Islet precursor cell (in vitro differentiated cells): ENCODE data around the gene COL8A1.
"Not testable (repeated sequence)": the region's sequence is repeated elsewhere in the genome, so short reads cannot be mapped to it uniquely, and the experiment has no call there.

ENCODE experiments used
- DNase-seq: peaks from one replicate; pipeline ENCODE4 v3.0.0-alpha.2; 2018

COL8A1 gene

GRCh38 chr3:99638167-99638948 is at the start of gene COL8A1:
TSS of gene COL8A1 (plus strand) at chr3:99638594. CDS start at chr3:99790683, 152,089 bp downstream.
- peak; percentile 94 for DNase-seq

- not testable (repeated sequence) for DNase-seq
These were observed 49.2 kb upstream of the COL8A1 start for GRCh38 chr3:99589168-99589567.

- DNase-seq = no peak
These were observed 38.5 kb upstream of the COL8A1 start for GRCh38 chr3:99599894-99600293.

DNA sequence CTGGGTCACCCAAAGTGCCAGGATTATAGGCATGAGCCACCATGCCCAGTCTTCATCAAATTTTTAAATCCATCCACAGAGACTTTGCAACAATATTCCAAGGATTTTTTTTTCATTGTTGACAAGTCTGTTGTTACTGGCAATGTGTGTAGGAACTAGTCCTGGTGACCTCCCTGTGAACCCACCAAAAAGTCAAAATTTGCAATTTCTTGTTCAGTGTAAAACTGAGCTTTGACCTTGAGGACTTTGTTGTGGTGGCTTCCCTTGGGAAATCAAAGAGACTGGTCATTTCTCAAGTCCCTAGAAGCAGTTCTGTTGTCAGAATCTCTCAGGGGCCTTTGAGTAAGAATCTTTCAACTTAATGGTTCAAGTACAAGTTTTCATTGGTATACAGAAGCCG is 36.9 kb upstream of the COL8A1 start:
- DNase-seq = no peak

- DNase-seq = no peak
These were observed 36.2 kb upstream of the COL8A1 start for GRCh38 chr3:99602183-99602582.

DNA sequence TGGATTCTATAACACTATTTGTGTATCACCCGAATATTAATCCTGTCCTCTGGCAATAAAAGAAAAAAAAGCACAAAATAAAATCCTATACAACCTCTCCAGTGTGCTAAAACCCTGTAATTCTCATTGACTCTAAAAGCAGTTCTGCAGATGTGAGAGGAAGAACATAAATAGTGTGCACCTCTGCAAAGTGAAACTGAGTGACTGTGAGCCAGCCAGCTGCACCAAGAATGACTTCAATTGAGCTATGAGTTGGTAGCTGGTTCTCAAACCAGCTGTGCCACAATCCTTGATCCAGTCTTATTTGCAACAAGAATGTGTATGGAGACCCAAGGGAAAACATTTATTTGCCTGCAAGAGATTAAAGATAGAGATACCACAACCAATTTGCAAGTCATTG is 31.2 kb upstream of the COL8A1 start:
- no peak for DNase-seq

DNA sequence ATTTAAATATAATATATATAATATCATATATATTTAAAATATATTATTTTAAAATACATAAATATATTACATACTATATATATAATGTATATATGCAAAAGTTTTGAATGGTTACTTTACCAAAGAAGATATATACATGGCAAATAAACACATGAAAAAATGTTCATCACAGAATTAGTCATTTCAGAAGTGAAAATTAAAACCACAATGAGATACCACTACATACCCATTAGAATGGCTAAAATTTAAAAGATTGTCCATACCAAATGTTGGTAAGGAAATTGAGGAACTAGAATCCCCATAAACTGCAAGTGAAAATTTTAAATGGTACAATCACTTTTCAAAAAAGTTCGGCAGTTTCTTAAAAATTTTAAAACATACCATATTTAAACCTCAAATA is 23.6 kb upstream of the COL8A1 start:
- no peak for DNase-seq

- no peak for DNase-seq
These were observed 18.2 kb upstream of the COL8A1 start for GRCh38 chr3:99620077-99620767.

DNA sequence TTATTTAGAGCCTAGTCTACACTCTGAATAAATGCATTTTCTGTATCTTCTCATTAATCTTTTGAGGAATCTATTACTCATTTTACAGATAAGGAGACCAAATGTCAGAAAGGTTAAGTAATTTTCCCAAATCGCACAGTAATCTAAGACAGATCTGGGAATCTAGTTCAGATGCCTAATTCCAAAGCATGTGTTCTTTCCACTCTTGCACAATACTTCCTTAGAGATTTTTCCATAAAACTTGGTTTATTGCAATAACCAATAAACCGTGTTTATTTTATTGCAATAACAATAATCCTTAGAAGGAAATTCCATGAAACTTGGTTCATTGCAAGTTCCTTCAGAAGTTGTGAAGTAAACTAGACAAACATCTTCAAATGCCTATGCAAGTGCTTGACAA is 17.4 kb upstream of the COL8A1 start:
- DNase-seq = no peak

DNA sequence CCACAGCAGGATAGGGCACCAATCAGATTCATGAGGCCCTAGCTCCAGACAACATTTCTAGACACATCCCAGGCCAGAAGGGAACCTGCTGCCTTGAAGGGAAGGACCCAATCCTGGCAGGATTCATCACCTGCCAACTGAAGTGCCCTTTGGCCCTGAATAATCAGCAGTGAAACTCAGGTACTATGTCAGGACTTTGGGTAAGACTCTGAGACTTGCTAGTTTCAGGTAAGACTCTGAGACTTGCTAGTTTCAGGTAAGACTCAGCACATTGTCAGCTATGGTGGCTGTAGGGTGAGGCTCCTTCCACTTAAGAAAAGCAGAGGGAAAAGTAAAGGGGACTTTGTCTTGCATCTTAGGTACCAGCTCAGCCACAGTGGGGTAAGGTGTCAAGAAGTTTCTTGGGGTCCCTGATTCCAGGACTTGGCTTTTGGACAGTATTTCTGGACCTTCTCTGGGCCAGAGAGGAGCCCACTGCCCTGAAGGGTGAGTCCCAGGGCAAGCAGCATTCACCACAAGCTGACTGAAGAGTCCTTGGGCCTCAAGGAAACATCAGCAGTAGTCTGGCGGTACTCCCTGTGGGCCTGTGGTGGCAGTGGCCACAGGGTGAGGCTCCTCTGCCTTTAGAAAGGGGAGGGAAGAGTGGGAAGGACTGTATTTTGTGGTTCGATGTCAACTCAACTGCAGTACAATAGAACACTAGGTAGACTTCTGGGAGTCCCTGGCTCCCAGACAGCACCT is 13.7 kb upstream of the COL8A1 start:
- no peak for DNase-seq

- peak; percentile 58 for DNase-seq
These were observed 13.2 kb upstream of the COL8A1 start for GRCh38 chr3:99625237-99625622.

DNA sequence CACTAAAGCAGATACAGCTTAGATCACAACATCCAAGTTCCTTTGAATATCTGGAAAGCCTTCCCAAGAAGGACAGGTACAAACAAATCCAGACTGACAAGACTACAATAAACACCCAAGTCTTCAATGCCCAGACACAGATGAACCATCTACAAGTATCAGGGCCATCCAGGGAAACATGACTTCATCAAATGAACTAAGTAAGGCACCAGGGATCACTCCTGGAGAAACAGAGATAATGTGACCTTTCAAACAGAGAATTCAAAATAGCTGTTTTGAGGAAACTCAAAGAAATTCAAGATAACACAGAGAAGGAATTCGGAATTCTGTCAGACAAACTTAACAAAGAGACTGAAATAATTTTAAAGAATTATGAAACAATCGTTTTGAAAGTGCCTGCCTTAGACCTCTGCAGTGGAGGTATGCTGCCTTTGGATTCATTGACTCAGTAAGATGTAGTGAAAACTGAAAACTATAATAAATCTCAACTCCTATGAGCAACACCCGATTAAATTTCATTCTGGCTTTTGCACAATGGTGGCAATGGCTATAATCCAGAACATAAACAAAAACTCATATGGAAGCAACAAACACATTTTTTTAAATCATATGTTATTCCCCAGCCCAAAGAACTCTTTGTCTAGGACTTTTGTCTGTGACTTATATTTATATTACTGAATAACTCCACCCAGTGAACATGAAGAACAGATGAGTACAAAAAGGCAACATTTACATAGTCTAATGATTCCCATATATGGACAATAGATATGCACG is 12.6 kb upstream of the COL8A1 start:
- DNase-seq = no peak

DNA sequence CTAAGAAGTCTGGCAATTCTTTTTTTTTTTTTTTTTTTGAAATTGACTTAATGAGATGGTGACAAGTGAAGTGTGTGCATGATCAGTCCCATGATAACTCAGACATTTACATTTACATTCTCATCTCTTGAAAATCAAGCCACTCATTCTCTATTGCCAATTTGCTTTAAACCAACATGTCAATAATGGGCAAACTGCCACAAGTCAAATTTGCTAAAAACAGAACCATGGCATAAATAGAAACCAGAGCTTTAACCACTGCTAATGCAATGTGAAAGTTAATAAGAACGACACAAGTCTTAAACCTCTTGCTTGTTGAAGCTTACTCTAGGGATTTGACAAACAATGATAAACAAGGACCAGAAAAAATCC is 12.0 kb upstream of the COL8A1 start:
- DNase-seq = no peak

- peak; percentile 60 for DNase-seq
These were observed 11.2 kb upstream of the COL8A1 start for GRCh38 chr3:99627062-99627826.

- DNase-seq = no peak
These were observed 7.6 kb upstream of the COL8A1 start for GRCh38 chr3:99630815-99631214.

DNA sequence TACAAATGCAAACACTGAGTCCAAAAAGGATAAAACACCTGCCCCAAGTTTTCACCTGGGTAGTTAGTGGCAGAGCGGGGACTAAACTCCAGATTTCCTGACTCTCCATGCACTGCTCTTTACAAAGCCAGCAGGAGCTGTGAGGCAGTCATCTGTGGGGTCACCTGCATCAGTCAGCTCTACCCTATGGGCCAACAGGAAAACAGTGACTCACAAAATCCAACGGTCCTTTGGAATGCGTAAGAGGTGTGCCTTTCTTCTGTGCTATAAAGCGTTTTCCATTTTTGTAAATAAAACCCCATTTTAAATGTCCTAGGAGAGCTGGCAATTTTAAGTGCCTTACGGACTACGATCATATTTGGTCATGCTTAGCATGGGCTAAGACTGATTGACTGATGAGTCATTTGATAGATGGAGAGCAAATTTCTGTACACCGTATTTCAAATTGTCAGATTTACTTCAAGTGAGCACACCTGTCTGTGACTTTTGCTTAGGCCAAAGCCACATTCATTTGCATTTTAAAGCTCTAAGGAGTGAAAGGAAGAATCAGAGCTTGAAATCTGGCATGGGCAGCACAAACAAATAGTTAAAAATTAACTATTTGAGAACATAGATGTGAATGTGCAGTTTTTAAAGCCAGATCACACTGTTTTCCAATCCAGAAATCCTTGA is 4.4 kb upstream of the COL8A1 start:
- DNase-seq = no peak

DNA sequence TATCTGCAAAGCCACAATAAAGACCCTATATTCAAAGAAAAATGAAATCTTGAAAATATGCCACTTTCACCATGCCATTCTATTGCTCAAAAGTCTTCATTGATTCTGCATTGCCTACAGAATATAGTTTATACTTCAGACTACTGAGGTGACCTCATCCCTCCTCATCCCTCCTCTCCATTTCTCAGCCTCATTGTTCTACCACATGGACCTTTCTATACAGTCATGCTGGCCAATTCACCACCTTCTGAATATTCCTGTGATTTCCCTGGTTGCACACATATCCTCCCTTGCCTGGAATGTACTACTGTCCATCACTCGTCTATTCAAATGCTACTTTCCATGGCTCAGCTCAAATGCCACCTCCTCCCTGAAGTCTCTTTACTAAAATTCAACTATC is 3.5 kb upstream of the COL8A1 start:
- DNase-seq = no peak

DNA sequence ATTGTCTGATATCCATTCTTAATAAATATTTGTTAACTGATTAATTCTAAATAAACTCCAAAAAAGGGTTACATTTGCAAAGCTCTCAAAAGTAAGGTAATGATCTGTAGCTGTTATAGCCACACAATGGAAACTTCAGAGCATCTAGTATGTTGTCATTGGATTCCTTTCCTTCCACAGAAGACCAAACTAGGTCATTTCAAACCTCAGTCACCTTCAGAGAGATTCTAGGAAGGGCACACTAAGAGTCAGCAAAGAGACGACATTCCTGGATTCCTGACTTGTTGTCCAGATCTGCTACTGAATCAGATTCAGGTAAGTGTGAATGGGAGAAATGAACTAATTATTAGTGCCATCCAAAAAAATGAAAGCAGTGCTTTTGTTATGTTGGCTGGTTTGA is 3.0 kb upstream of the COL8A1 start:
- DNase-seq = no peak

GRCh38 chr3:99637016-99637367 is 1.4 kb upstream of the COL8A1 start:
- no peak for DNase-seq

DNA sequence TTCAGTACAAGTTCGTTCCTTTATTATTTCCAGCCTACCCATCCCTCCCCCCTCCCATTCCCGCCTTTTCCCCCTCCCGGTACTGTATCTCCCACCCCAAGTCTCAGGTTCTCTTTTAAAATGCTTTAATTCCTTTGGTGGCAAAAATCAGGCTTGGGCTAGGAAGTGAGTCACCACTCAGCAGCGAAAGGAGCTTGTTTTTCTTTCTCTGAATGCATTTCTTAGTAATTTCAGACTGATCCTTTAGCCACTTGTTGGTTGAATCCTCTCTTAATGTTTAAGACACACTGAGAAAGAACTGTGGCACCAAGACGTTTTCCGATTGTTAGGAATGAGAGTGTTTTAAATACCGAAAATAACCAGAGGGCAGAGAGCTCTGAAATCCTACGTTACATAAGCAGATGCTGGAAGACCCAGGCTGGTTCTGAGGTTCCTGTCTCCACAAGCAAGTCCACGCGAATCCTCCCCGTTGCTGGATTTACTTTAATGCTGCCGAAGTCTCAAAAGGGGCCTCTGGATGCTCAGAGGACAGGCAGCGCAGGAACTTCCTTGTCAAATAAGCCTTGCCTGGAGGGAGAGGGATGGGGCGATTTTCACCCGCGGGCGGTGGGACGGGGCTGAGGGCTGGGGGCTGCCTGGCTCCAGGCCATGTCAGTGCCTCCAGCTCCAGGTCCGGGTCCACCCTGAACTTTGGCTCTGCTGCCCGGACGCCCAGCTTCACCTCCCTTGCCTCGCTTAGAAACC is 854 bp upstream of the COL8A1 start:
- DNase-seq = peak; percentile 80

GRCh38 chr3:99639579-99639978 is 1.2 kb downstream of the COL8A1 start:
- DNase-seq = no peak
